ENCODE measurements around the gene TYK2. TPM values are rescaled to one million over a fixed set of nuclear protein-coding genes. Genes with fewer than 3 reads are reported as not detected.
A peak's percentile ranks its signal among the peaks of the same experiment; 100 is the strongest.

TYK2 gene
- total RNA-seq, 1 donor from 2014 or later, result 131 TPM

GRCh38 chr19:10333758-10334587, 46.4 kb downstream of the TYK2 start:
- Mint-ChIP-seq H3K4me1 (ENCODE audit: unreplicated experiment) (peaks cover 13% of the 10 kb centered on the region), H3K4me3 (peak overlapping the region; percentile 97), H3K9me3 (no peaks in the 10 kb centered on the region), H3K36me3 (peaks cover 4% of the 10 kb centered on the region), H3K27me3 (peaks cover 3% of the 10 kb centered on the region), H3K27ac (peak overlapping the region; percentile 88)
- no peak for DNase-seq (ENCODE audit: extremely low spot score, unreplicated experiment)
- TF ChIP-seq CTCF (conservative IDR thresholded peaks at IDR 0.05), result no peak

- Mint-ChIP-seq H3K27me3 (no peaks in the 10 kb centered on the region), H3K36me3 (peaks cover 4% of the 10 kb centered on the region), H3K4me3 (peak within 1 kb of the TSS; percentile 97), H3K27ac (peak within 1 kb of the TSS; percentile 88), H3K4me1 (ENCODE audit: unreplicated experiment) (peaks cover 13% of the 10 kb centered on the region), H3K9me3 (no peaks in the 10 kb centered on the region)
- peak; percentile 6 for TF ChIP-seq CTCF (conservative IDR thresholded peaks at IDR 0.05)
- peak; percentile 98 for DNase-seq (ENCODE audit: extremely low spot score, unreplicated experiment)
These were observed 47.2 kb downstream of the TYK2 start, which contains the start of gene RAVER1 for GRCh38 chr19:10332965-10333757. RAVER1 (minus strand) TSS chr19:10333529; CDS start chr19:10333507, 22 bp downstream.

- H3K27me3 Mint-ChIP-seq, result no peaks in the 10 kb centered on the region
- H3K4me3 Mint-ChIP-seq, result peak overlapping the region; percentile 97
- H3K27ac Mint-ChIP-seq, result peak overlapping the region; percentile 88
- no peak for DNase-seq (ENCODE audit: extremely low spot score, unreplicated experiment)
- peak; percentile 25 for TF ChIP-seq CTCF (conservative IDR thresholded peaks at IDR 0.05)
- peaks cover 13% of the 10 kb centered on the region for H3K4me1 Mint-ChIP-seq (ENCODE audit: unreplicated experiment)
- H3K9me3 Mint-ChIP-seq, result no peaks in the 10 kb centered on the region
- peaks cover 4% of the 10 kb centered on the region for H3K36me3 Mint-ChIP-seq
These were observed 48.0 kb downstream of the TYK2 start for GRCh38 chr19:10332158-10332964.

GRCh38 chr19:10329555-10329954, 50.8 kb downstream of the TYK2 start:
- Mint-ChIP-seq H3K4me1 (ENCODE audit: unreplicated experiment) (peaks cover 13% of the 10 kb centered on the region), H3K4me3 (no peak overlapping the region), H3K36me3 (peaks cover 4% of the 10 kb centered on the region), H3K27ac (no peak overlapping the region), H3K9me3 (no peaks in the 10 kb centered on the region), H3K27me3 (no peaks in the 10 kb centered on the region)
- TF ChIP-seq CTCF (conservative IDR thresholded peaks at IDR 0.05), result no peak
- DNase-seq (ENCODE audit: extremely low spot score, unreplicated experiment), result no peak

Data from type B pancreatic cell (in vitro differentiated cells).